Thoracic aorta (tissue), 2 donors: Measurements from ENCODE around the gene PAN3. TPM values are rescaled to one million over a fixed set of nuclear protein-coding genes. Genes with fewer than 3 reads are reported as not detected.

ENCODE experiments used
- ATAC-seq: fragments of 150-250 bp; one replicate; pipeline ENCODE4 v1.8.0; 2017; ENCODE audit warnings: low read depth; ENCODE audit not compliant: insufficient number of reproducible peaks, low FRiP score
- DNase-seq: peaks from one replicate; pipeline ENCODE4 v3.0.0-alpha.2; 2020; ENCODE audit warnings: low spot score
- H3K27ac ChIP-seq, 2 donors: fragments of 200-600 bp; sonication (generic); 1 replicate in 1 of 2; 2 replicates in 1 of 2; pipeline ENCODE4 v1.5.1; 2016; ENCODE audit warnings: mild to moderate bottlenecking in 2 of 2, moderate library complexity in 2 of 2
- H3K27me3 ChIP-seq: fragments of 200-600 bp; sonication (generic); replicated peaks from 2 replicates; pipeline ENCODE4 v1.6.0; 2016; ENCODE audit warnings: mild to moderate bottlenecking; ENCODE audit not compliant: insufficient read depth
- H3K36me3 ChIP-seq: fragments of 200-600 bp; sonication (generic); one replicate; pipeline ENCODE4 v1.5.1; 2016
- H3K4me1 ChIP-seq, 2 donors: fragments of 200-600 bp; sonication (generic); 1 replicate in 1 of 2; 2 replicates in 1 of 2; pipeline versions ENCODE4 v1.5.1 to v1.6.0; 2016; ENCODE audit warnings: low read depth in 2 of 2, mild to moderate bottlenecking in 1 of 2; ENCODE audit not compliant: control insufficient read depth in 1 of 2
- H3K4me3 ChIP-seq: fragments of 200-600 bp; sonication (generic); 2 replicates; pipeline ENCODE4 v1.5.1; 2016; ENCODE audit warnings: mild to moderate bottlenecking
- H3K9me3 ChIP-seq: fragments of 200-600 bp; sonication (generic); 2 replicates; pipeline ENCODE4 v1.5.1; 2016
- total RNA-seq, 2 donors: library from RNA; depleted of rRNA; stranded (reverse); fragments of >200 nt; gene quantifications; one replicate each; pipeline versions ENCODE4 v1.1.0 to v1.2.3, GENCODE V29; 2016
- TF ChIP-seq, protein P1 (sequence below): fragments of 200-600 bp; sonication (generic); IDR thresholded peaks from one replicate; pipeline ENCODE4 v1.5.1; 2019; ENCODE audit warnings: antibody characterized with exemption

Gene PAN3
- total RNA-seq, 2 donors from 2014 or later: 33.3 to 45.3 TPM

DNA sequence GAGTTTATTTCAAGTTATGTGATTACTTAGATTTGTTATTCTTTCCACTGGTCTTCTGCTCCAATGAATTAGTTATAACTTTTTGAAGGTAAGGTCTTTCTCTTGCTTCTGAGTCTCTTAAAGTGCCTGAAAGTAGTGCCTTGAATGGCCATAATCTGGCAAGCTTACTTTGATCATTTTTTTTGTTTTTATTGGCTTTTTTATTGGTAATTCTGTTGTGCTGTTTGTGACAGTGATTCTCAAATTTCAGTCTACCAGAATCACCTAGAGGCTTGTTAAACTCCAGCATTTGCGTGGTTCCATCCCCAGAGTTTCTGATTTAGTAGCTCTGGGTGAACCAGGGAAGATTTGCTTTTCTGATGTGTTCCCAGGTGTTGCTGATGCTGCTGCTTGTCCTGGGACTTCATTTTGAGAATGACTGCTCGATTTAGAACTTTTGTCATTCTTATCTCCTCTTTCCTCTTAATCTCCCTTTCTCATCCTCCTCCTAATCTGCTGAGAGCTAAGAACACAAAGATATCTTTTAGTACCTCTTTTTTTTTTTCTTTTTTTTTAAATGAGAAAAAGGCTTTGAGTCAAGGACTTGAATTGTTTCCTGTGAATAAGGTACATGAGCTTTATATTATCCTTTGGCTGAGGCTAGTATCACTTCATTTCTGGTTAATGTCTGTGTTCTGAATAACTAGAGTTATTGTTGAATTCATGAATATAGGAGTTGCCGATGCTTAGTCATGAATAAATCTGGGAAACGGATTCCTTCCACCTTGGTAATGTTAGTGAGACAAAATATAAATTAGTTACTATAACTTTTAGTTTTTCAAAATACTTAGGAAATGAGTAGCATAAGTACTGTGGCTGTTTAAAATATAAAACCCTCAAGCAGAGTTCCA is 91.4 kb downstream of the PAN3 start:
- no peaks in the 10 kb centered on the region for H3K9me3 ChIP-seq
- DNase-seq (no peak), ATAC-seq (no peak)
- no peak overlapping the region for H3K4me3 ChIP-seq
- H3K27ac ChIP-seq: no peak overlapping the region
- H3K36me3 ChIP-seq: no peaks in the 10 kb centered on the region
- H3K4me1 ChIP-seq: no peaks in the 10 kb centered on the region
- H3K27me3 ChIP-seq: no peaks in the 10 kb centered on the region
- TF ChIP-seq, protein P1, sequence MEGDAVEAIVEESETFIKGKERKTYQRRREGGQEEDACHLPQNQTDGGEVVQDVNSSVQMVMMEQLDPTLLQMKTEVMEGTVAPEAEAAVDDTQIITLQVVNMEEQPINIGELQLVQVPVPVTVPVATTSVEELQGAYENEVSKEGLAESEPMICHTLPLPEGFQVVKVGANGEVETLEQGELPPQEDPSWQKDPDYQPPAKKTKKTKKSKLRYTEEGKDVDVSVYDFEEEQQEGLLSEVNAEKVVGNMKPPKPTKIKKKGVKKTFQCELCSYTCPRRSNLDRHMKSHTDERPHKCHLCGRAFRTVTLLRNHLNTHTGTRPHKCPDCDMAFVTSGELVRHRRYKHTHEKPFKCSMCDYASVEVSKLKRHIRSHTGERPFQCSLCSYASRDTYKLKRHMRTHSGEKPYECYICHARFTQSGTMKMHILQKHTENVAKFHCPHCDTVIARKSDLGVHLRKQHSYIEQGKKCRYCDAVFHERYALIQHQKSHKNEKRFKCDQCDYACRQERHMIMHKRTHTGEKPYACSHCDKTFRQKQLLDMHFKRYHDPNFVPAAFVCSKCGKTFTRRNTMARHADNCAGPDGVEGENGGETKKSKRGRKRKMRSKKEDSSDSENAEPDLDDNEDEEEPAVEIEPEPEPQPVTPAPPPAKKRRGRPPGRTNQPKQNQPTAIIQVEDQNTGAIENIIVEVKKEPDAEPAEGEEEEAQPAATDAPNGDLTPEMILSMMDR: no peak

DNA sequence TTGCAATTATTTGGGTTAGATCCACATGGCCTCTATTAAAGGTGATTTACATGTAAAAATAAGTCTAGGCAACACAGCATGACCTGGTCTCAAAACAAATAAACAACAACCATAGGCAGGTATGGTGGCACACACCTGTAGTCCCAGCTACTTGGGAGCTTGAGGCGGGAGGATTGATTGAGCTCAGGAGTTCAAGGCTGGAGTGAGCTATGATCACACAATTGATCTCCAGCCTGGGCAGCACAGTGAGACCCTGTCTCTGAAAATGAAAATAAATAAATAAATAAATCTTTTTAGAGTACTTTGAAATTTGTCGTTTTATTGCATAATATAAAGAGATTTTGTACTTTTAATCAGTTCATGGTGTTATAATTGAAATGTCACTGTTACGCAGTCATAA is 93.3 kb downstream of the PAN3 start:
- H3K27ac ChIP-seq: no peak overlapping the region
- H3K9me3 ChIP-seq: no peaks in the 10 kb centered on the region
- H3K27me3 ChIP-seq: no peaks in the 10 kb centered on the region
- TF ChIP-seq, protein P1: no peak
- no peaks in the 10 kb centered on the region for H3K4me1 ChIP-seq
- H3K4me3 ChIP-seq: no peak overlapping the region
- DNase-seq (no peak), ATAC-seq (no peak)
- H3K36me3 ChIP-seq: no peaks in the 10 kb centered on the region

DNA sequence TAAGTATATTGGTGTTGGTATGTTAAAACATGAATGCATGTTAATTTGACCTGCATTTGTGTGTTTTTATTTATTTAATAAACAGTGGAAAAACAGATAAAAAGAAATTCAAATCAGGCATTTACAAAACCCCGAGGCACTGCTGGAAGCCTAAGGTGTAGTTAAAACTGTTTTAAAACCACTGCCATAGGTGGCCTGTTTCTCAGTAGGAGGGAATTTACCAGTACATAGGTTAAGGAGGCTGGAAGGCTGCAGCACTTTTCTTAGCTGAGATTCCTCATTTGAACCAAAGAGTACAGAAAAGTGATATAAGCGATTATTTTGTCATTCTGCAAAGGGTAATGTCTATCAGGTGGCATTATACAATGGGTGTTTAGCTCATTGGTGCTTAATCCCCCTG is 99.6 kb downstream of the PAN3 start:
- H3K27ac ChIP-seq: no peak overlapping the region
- peaks cover 0 to 3% of the 10 kb centered on the region in 2 donors for H3K4me1 ChIP-seq
- no peaks in the 10 kb centered on the region for H3K27me3 ChIP-seq
- TF ChIP-seq, protein P1: no peak
- H3K36me3 ChIP-seq: no peaks in the 10 kb centered on the region
- ATAC-seq (no peak), DNase-seq (no peak)
- H3K4me3 ChIP-seq: no peak overlapping the region
- H3K9me3 ChIP-seq: no peaks in the 10 kb centered on the region

DNA sequence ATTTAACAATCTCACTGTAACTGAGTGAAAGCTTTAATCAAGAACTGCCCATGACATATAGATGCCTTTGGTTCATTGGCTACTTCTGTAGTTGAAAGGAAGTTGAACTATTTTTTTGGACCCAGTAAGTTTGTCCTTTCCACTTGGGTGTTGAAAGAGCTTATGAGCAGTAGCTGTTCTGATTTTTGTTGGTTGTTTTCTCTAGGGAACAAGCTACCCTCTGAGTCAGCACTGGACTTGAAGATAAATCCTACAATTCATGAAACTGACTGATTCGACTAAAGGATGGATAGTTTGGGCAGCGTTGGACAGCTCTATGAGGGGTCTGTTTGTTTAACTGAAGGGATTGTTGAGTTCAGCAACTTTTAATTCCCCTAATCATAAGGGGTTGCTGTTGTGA is 101.0 kb downstream of the PAN3 start:
- ATAC-seq (no peak), DNase-seq (no peak)
- H3K36me3 ChIP-seq: no peaks in the 10 kb centered on the region
- no peak overlapping the region for H3K4me3 ChIP-seq
- TF ChIP-seq, protein P1: no peak
- peaks cover 0 to 3% of the 10 kb centered on the region in 2 donors for H3K4me1 ChIP-seq
- H3K27ac ChIP-seq: no peak overlapping the region
- H3K9me3 ChIP-seq: no peaks in the 10 kb centered on the region
- no peaks in the 10 kb centered on the region for H3K27me3 ChIP-seq

DNA sequence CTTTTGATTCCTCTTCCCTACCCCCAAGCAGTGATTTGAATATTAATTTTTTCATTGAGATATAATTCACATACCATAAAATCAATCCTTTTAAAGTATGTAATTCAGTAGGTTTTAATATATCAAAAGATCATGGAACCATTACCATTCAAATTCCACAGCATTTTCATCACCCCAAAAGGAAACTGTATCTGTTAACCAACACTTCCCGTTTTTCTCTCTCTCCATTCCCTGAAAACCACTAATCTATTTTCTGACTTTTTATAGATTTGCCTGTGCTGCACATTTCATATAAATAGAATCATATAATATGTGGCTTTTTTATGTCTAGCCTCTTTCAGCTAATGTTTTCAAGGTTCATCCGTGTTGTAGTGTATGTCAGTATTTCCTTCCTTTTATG is 107.1 kb downstream of the PAN3 start:
- no peak for ATAC-seq
- Histone ChIP-seq H3K36me3 (no peaks in the 10 kb centered on the region), H3K27ac (no peak overlapping the region), H3K9me3 (no peaks in the 10 kb centered on the region), H3K27me3 (no peaks in the 10 kb centered on the region), H3K4me3 (no peak overlapping the region), H3K4me1 (peaks cover 0 to 4% of the 10 kb centered on the region in 2 donors)
- TF ChIP-seq, protein P1: no peak
- no peak for DNase-seq
